Activated CD8-positive, alpha-beta T cell treated with anti-CD3 and anti-CD28 coated beads for 36 hours (primary cell): Measurements from ENCODE around the gene ZNF860. TPM values are rescaled to one million over a fixed set of nuclear protein-coding genes. Genes with fewer than 3 reads are reported as not detected.

Experiments
- ATAC-seq: fragments of 200-7000 bp; cut with Tn5 transposase; one replicate; pipeline ENCODE4 v1.10.0; 2021; ENCODE audit warnings: mild to moderate bottlenecking, moderate library complexity
- CTCF ChIA-PET: fragments of 350-600 bp; sonication (Branson Sonifier 250); formaldehyde crosslinking; loops from one replicate; lab custom pipeline; 2021; ENCODE audit warnings: antibody characterized with exemption; lab: Charles Lee
- POLR2A ChIA-PET: fragments of 350-600 bp; sonication (Branson Sonifier 250); formaldehyde crosslinking; loops from one replicate; lab custom pipeline; 2021; ENCODE audit warnings: antibody characterized with exemption; lab: Charles Lee
- DNase-seq: peaks from one replicate; pipeline ENCODE4 v3.0.0-alpha.2; 2020
- H3K27ac Mint-ChIP-seq: one replicate; pipeline ENCODE4 v1.8.0; 2021; ENCODE audit warnings: mild to moderate bottlenecking, mixed read lengths
- H3K27me3 Mint-ChIP-seq: one replicate; pipeline ENCODE4 v1.8.0; 2021; ENCODE audit warnings: mixed read lengths
- H3K36me3 Mint-ChIP-seq: one replicate; pipeline ENCODE4 v1.8.0; 2021; ENCODE audit warnings: low read depth, mixed read lengths
- H3K4me1 Mint-ChIP-seq: one replicate; pipeline ENCODE4 v1.8.0; 2021; ENCODE audit warnings: low read depth, mixed read lengths
- H3K4me3 Mint-ChIP-seq: one replicate; pipeline ENCODE4 v1.8.0; 2021; ENCODE audit warnings: mild to moderate bottlenecking, moderate library complexity, mixed read lengths
- H3K9me3 Mint-ChIP-seq: one replicate; pipeline ENCODE4 v1.8.0; 2021; ENCODE audit warnings: mixed read lengths
- CTCF ChIP-seq: fragments of 200-600 bp; IDR thresholded peaks from one replicate; pipeline ENCODE4 v1.8.0; 2022; ENCODE audit warnings: antibody characterized with exemption, mild to moderate bottlenecking
- intact Hi-C: fragments of 100-400 bp; cut with micrococcal nuclease; formaldehyde crosslinking; loops from one replicate; pipeline ENCODE4 v1.10.0; 2022
- total RNA-seq, 2 experiments: library from RNA; stranded (reverse); gene quantifications; one replicate each; pipeline ENCODE4 v1.2.3, GENCODE V29; 2021

The ZNF860 gene
- total RNA-seq, 2 experiments from 2014 or later: not detected

GRCh38 chr3:31959251-31959650 lies 22.3 kb upstream of the ZNF860 start:
- Mint-ChIP-seq H3K4me3 (no peak overlapping the region), H3K9me3 (peaks cover 8% of the 10 kb centered on the region), H3K27me3 (peaks cover 2% of the 10 kb centered on the region), H3K27ac (no peak overlapping the region), H3K36me3 (no peaks in the 10 kb centered on the region), H3K4me1 (peaks cover 6% of the 10 kb centered on the region)
- DNase-seq (no peak), ATAC-seq (no peak)
- intact Hi-C loops: no loop called here
- TF ChIP-seq CTCF: no peak
- CTCF ChIA-PET: no interaction called here
- POLR2A ChIA-PET: no interaction called here

GRCh38 chr3:31959951-31960792 lies 21.4 kb upstream of the ZNF860 start:
- TF ChIP-seq CTCF: no peak
- DNase-seq (no peak), ATAC-seq (no peak)
- CTCF ChIA-PET: no interaction called here
- no peak overlapping the region for H3K4me3 Mint-ChIP-seq
- intact Hi-C loops: no loop called here
- peaks cover 6% of the 10 kb centered on the region for H3K9me3 Mint-ChIP-seq
- POLR2A ChIA-PET: no interaction called here
- H3K4me1 Mint-ChIP-seq: peaks cover 6% of the 10 kb centered on the region
- H3K36me3 Mint-ChIP-seq: no peaks in the 10 kb centered on the region
- H3K27ac Mint-ChIP-seq: no peak overlapping the region
- H3K27me3 Mint-ChIP-seq: peaks cover 2% of the 10 kb centered on the region

- TF ChIP-seq CTCF: no peak
- Mint-ChIP-seq H3K36me3 (no peaks in the 10 kb centered on the region), H3K27me3 (peaks cover 2% of the 10 kb centered on the region), H3K4me3 (no peak overlapping the region), H3K27ac (no peak overlapping the region), H3K4me1 (peaks cover 6% of the 10 kb centered on the region), H3K9me3 (peaks cover under 1% of the 10 kb centered on the region)
- intact Hi-C loops: no loop called here
- ChIA-PET POLR2A (no interaction called here), CTCF (interaction anchor here (0.7 kb wide), 1 partner anchor 63 kb away, joined by 3 read pairs; no protein-coding TSS in a partner anchor)
- no peak for DNase-seq
- ATAC-seq: no peak
These were observed 20.6 kb upstream of the ZNF860 start for GRCh38 chr3:31960793-31961431.

- ChIA-PET CTCF (no interaction called here), POLR2A (no interaction called here)
- Mint-ChIP-seq H3K9me3 (no peaks in the 10 kb centered on the region), H3K36me3 (no peaks in the 10 kb centered on the region), H3K4me1 (peaks cover 6% of the 10 kb centered on the region), H3K27ac (no peak overlapping the region), H3K27me3 (peaks cover 2% of the 10 kb centered on the region), H3K4me3 (no peak overlapping the region)
- no peak for TF ChIP-seq CTCF
- peak; percentile 39 for ATAC-seq
- intact Hi-C loops: no loop called here
- DNase-seq: no peak
These were observed 18.7 kb upstream of the ZNF860 start for GRCh38 chr3:31962801-31963205.

- CTCF ChIA-PET: no interaction called here
- Mint-ChIP-seq H3K9me3 (no peaks in the 10 kb centered on the region), H3K36me3 (no peaks in the 10 kb centered on the region), H3K27me3 (no peaks in the 10 kb centered on the region), H3K4me1 (peaks cover 6% of the 10 kb centered on the region), H3K4me3 (no peak overlapping the region), H3K27ac (no peak overlapping the region)
- POLR2A ChIA-PET: no interaction called here
- no peak for DNase-seq
- ATAC-seq: no peak
- TF ChIP-seq CTCF: no peak
- intact Hi-C loops: no loop called here
These were observed 14.5 kb upstream of the ZNF860 start for GRCh38 chr3:31966978-31967591.
